Left lobe of liver (tissue), 2 donors: ENCODE data around the gene THBD. TPM values are rescaled to one million over a fixed set of nuclear protein-coding genes. Genes with fewer than 3 reads are reported as not detected.

Experiments
- ATAC-seq: fragments of 200-7000 bp; cut with Tn5 transposase; one replicate; pipeline ENCODE4 v1.9.1; 2020; ENCODE audit warnings: mild to moderate bottlenecking, moderate library complexity
- DNase-seq: peaks from one replicate; pipeline ENCODE4 v3.0.0-alpha.2; 2020; ENCODE audit warnings: low spot score
- total RNA-seq: library from RNA; stranded (reverse); gene quantifications from one replicate; pipeline ENCODE4 v1.2.1, GENCODE V29; 2021
- donor health status: DM: no; HTN: no; CAD: no; lungs with moderate emphysema.
- donor health status: DM: no; HTN: yes; CAD: no.

Gene THBD, protein sequence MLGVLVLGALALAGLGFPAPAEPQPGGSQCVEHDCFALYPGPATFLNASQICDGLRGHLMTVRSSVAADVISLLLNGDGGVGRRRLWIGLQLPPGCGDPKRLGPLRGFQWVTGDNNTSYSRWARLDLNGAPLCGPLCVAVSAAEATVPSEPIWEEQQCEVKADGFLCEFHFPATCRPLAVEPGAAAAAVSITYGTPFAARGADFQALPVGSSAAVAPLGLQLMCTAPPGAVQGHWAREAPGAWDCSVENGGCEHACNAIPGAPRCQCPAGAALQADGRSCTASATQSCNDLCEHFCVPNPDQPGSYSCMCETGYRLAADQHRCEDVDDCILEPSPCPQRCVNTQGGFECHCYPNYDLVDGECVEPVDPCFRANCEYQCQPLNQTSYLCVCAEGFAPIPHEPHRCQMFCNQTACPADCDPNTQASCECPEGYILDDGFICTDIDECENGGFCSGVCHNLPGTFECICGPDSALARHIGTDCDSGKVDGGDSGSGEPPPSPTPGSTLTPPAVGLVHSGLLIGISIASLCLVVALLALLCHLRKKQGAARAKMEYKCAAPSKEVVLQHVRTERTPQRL
- 2.2 TPM for total RNA-seq

GRCh38 chr20:23049201-23050075 lies at the start of gene THBD:
Gene THBD (minus strand): TSS chr20:23049672. CDS start chr20:23049504, 168 bp downstream.
- ATAC-seq (peak; percentile 42), DNase-seq (peak; percentile 57)

DNA sequence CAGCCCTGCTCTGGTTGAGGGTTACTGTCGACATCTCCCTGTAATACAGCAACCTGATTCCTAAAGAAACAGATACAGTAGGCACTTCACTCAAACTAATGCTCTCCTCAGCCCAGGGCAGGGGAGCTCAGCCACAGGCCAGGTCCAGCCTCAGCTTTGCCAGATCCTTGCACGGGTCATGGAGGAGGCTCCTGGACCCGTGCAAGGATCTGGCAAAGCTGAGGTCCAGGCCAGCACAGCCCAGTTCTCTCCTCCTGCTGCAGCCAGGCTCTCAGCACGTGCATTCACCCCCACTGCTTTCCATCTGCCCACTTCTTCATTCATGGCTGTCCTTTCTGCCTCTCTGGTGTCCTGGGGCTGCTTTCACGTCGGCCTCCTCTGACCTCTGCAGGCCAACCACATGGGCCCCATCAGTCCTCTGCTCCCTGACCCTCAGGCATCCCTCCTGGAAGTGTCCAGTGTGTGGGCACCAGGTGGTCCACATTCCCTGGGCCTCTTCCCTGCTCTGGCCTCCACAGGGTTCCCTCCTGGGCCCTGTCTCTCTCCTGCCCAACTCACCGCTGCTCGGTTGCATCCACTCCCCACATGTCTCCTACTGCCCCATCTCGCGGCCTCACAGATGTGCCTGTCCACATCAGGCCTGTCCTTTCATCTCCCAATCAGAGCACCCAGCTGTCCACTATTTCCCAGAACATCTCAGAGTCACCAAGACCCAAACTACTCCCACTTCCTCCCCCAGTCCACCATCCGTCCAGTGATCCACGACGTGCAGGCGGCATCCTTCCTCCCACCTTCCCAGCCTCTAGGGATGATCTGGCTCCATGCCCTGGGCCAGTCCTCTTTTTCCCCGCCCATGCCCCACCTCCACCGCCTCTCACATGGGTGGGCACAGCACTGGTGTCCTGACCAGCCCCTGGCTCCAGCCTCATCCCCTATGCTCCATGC lies 48.4 kb upstream of the THBD start:
- DNase-seq: no peak
- ATAC-seq: no peak

GRCh38 chr20:23096986-23097520 lies 47.6 kb upstream of the THBD start:
- ATAC-seq: no peak
- DNase-seq: no peak

- ATAC-seq (no peak), DNase-seq (no peak)
Measured at GRCh38 chr20:23096097-23096496, 46.6 kb upstream of the THBD start.

- ATAC-seq (no peak), DNase-seq (no peak)
Measured at GRCh38 chr20:23095499-23095898, 46.0 kb upstream of the THBD start.

- DNase-seq: no peak
Measured at GRCh38 chr20:23094927-23095326, 45.5 kb upstream of the THBD start.

DNA sequence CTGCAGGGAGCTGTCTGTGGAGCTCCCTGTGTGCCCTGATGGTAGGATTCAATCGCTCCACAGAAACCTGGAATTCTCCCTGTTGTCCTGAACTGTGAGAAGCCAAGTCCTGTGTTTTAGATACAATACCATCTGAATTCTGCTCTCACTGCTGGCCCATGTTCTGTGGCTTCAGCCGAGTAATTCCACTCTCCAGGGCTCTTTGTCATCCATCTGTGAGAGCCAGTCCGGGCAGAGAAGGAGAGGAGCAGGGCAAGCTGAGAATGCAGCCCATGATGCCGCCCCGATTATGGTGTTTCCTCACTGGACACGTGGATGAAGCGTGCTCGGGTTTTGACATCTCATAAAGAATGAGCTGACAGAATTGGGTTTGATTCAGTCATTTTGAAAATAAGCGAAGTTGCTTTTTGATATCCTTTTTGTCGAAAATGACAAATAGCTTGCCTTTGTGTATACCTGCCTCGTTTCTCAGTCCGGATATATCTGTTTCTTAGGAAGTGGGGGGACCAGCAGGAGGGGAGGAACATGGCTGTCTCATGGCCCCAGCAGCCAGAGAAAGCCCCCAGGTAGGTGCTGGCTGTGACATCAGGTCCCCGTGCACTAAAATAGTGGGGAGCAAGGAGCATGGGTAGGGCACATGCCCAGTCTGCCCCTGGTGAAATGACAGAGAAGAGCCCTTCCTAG lies 44.9 kb upstream of the THBD start:
- ATAC-seq: no peak
- DNase-seq: no peak

More at GRCh38 chr20:23094927-23095326, 45.5 kb upstream of the THBD start:
- no peak for ATAC-seq

DNA sequence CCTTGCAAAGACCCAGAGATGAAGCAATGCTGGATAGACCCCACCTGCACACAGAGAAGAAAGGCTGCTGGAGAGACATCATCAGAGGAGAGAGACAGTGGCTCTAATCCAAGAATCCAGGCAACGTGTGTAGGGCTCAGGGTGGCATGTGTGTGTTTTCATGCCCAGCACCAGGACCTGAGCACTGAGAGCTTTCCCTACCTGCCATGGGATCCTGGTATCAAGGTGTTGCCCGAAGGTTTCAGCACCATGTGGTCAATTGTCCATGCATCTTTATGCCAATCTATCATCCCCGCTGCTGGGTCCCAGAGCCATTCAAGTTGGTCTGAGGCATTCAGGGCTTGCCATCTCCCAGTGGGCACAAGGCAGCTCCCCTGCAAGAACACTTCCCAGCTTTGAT lies 44.1 kb upstream of the THBD start:
- ATAC-seq (no peak), DNase-seq (no peak)

DNA sequence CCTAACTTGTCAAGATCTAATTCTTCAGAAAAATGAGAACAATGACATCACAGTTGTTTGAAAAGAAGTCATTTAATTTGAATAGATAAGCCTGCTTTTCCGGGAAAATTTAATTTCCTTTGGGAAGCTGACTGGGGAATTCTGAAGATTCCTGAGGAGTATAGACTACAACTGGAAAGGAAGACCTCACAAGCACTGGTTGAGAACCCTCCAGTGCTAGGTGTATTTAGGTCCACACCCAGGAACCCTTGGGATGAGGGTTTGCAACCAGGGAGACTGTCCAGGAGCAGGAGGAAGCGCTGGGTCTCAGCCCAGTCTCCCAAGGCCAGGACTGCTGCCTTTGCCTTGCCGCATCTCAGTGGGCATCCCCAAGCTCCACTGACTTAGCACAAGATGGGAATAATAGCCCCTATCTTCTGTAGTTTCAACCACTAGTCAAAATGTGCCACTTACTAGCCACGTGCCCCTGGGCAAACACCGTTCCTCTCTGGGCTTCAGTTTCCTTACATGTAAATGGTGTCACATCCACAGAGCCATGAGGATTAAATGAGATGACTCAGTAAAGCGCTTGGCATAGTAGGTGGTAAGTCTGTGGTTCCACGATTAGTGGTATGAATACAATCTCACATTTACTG lies 43.5 kb upstream of the THBD start:
- ATAC-seq (no peak), DNase-seq (no peak)

DNA sequence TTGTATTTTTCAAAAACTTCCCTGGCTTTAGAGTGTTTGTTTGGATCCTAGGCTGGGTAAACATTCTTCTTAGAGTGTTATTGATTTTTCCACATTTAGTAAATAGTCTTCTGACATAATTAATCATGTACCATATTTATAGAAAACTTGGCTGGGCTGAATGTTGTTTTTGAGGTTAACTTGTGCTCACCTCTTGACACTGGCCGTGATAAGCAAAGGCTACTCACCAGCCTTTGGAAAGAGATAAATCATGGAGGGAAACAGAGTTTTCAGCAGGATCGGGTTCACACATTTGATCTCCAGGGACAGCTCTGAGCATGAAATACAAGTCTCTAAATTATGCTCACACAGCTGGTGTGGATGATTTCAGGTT lies 42.9 kb upstream of the THBD start:
- DNase-seq (no peak), ATAC-seq (peak; percentile 22)

GRCh38 chr20:23091721-23092383 lies 42.4 kb upstream of the THBD start:
- ATAC-seq (no peak), DNase-seq (peak; percentile 38)

- DNase-seq (no peak), ATAC-seq (no peak)
Measured at GRCh38 chr20:23090878-23091277, 41.4 kb upstream of the THBD start.

DNA sequence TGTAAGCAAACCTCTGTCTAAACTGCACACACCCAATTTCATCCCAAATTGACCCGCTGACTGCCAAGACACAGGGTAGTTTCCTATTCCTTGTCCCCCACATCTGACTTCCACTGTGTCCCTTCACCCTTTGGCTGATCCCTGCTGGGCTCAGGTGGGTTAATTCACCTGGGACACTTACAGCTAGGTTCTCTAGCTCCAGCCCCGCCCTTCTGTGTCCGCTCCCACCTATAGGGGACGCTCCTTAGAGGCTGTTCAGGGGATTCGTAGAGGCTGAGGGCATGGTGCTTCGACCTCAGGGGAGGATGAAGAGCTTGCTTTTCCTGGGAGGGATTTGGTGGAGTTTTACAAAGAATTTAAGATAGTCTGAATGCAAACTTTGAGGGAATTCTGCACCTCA lies 40.7 kb upstream of the THBD start:
- ATAC-seq: no peak
- no peak for DNase-seq

DNA sequence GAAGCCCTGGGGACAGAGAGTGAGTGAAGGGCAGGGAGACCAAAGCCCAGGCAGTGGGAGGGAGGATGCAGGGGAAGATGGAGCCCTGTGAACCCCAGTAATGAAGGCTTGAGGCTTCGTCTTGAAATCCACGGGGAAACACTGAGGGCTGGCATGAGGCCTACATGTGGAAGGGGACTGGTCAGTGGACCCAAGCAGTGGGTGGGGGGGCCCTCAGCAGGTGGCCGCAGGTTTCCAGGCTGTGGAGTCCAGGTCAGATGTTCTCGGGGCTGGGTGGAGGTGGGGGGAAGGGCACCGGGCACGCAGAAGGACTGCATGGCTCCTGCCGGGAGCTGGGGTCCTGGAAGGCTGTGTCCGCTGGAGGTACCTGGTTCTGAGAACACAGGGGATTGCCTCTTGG lies 39.4 kb upstream of the THBD start:
- no peak for ATAC-seq
- DNase-seq: no peak

- no peak for ATAC-seq
- no peak for DNase-seq
Measured at GRCh38 chr20:23087587-23088251, 38.2 kb upstream of the THBD start.

DNA sequence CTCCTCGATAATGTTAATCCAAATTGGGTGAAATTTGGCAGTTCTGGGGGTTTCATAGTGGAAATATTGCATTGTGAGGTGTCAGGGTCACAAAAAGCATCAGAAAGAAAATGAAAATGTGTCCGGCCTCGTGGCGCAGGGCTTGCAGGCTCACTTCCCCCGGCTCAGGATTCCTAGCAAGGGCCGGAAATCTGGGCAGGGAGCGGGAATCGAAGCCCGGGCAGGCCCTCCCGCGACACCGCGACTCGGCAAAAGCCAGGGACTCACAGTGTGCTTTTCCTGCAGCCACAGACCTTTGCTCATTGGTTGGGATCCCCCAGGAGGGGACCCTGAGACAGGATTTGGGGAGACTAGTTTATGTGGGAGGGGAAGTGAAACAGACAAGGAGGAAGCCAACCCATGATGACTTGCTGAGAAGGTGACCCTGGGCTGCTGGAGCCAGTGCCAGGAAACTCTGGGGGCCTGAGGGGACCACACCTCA lies 37.5 kb upstream of the THBD start:
- DNase-seq: no peak
- ATAC-seq: peak; percentile 26

DNA sequence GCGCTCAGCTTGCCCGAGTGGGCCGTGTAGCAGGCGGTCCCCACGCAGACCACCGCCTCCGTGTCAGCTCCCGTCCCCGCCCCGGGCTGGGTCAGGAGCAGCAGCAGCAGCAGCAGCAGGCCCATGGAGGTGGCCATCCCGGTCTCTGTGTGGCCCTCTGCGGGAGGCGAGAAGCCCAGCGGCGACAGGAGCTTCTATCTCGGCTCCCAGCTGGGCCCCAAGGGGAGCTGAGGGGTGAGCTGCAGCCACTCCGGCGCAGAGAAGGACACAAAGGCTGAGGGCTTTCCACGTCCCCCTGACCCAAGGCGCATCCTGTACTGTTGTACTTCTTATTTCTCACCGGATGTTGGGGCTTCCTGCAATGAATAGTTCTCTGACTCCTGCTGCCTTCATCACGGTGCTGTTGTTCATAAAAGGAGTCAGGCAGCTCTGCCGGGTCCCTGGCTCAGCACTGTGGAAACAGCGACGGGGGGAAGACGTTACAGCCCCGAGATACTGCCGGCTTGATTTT lies 36.6 kb upstream of the THBD start, which contains the start of gene CD93:
TSS of gene CD93 (minus strand) at position 269 of the 511 bp plus-strand sequence. CDS start at position 137, 132 bp downstream.
- ATAC-seq (peak; percentile 67), DNase-seq (no peak)
